ENCODE measurements around the gene PGBD5.

GRCh38 chr1:230414102-230414501 lies 12.0 kb downstream of the PGBD5 start:
- TF ChIP-seq EZH2phosphoT487 (IDR thresholded peaks at IDR 0.05; ENCODE audit: low read depth) (no peak), CTCF (IDR thresholded peaks at IDR 0.05; ENCODE audit: low read depth, low read length) (no peak)
